ENCODE measurements around the gene RGS9.

The RGS9 gene

DNA sequence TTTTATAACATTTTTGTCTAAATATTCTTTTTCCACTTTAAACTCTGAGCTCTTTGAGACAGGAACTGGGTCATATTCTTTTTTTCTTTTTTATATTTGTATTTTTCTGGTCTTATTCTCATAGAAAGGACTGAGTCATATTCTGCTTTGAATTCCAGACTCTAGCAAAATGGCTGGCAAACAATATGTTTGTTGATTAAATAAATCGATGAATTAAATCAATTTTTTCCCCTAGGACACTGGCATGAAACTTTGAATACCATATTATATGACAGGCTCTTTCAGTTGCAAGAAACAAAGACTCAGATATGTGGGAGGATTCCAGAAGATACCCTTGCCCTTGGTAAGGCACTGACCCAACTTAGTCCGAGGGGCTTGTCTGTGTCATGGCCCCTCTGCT, 3.1 kb upstream of the RGS9 start:
- Histone ChIP-seq H3K9me3 (replicated peaks; ENCODE audit: insufficient read depth, low read length) (no peaks in the 10 kb centered on the region), H2AFZ (ENCODE audit: low read length) (no peak overlapping the region), H3K9me2 (replicated peaks; ENCODE audit: insufficient read depth, low read length) (no peaks in the 10 kb centered on the region), H3K9ac (ENCODE audit: low read length) (no peak overlapping the region), H3K27ac (ENCODE audit: low read length) (no peak overlapping the region), H4K20me1 (ENCODE audit: insufficient read depth, low read length) (no peaks in the 10 kb centered on the region), H3K4me1 (ENCODE audit: low read length) (peaks cover 6% of the 10 kb centered on the region; the same call in 1 of the 2 replicates), H3K4me2 (ENCODE audit: low read depth, low read length) (no peak overlapping the region), H3K4me3 (ENCODE audit: low read length) (no peak overlapping the region), H3K79me2 (ENCODE audit: low read length) (no peaks in the 10 kb centered on the region), H3K27me3 (replicated peaks; ENCODE audit: insufficient read depth, low read length) (0 out of 2 replicates have a peak, but pooled peaks cover 6% of the 10 kb centered on the region), H3K36me3 (replicated peaks; ENCODE audit: insufficient read depth, low read length) (no peaks in the 10 kb centered on the region), H3F3A (ENCODE audit: insufficient read depth, low read length) (peaks cover 4% of the 10 kb centered on the region; the same call in 1 of the 2 replicates)
- DNase-seq, result no peak
- TF ChIP-seq EZH2phosphoT487 (IDR thresholded peaks at IDR 0.05; ENCODE audit: low read length), result no peak
- no peak for TF ChIP-seq EZH2 (optimal IDR thresholded peaks at IDR 0.05; ENCODE audit: low read depth, low read length)
- TF ChIP-seq, protein P1, sequence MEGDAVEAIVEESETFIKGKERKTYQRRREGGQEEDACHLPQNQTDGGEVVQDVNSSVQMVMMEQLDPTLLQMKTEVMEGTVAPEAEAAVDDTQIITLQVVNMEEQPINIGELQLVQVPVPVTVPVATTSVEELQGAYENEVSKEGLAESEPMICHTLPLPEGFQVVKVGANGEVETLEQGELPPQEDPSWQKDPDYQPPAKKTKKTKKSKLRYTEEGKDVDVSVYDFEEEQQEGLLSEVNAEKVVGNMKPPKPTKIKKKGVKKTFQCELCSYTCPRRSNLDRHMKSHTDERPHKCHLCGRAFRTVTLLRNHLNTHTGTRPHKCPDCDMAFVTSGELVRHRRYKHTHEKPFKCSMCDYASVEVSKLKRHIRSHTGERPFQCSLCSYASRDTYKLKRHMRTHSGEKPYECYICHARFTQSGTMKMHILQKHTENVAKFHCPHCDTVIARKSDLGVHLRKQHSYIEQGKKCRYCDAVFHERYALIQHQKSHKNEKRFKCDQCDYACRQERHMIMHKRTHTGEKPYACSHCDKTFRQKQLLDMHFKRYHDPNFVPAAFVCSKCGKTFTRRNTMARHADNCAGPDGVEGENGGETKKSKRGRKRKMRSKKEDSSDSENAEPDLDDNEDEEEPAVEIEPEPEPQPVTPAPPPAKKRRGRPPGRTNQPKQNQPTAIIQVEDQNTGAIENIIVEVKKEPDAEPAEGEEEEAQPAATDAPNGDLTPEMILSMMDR (IDR thresholded peaks at IDR 0.05; ENCODE audit: low read length), result no peak

GRCh38 chr17:65139101-65139764, 2.1 kb downstream of the RGS9 start:
- H3K4me3 ChIP-seq (ENCODE audit: low read length), result no peak overlapping the region
- H2AFZ ChIP-seq (ENCODE audit: low read length), result no peak overlapping the region
- no peaks in the 10 kb centered on the region for H4K20me1 ChIP-seq (ENCODE audit: insufficient read depth, low read length)
- H3F3A ChIP-seq (ENCODE audit: insufficient read depth, low read length), result peaks cover 8% of the 10 kb centered on the region
- no peak for TF ChIP-seq EZH2phosphoT487 (IDR thresholded peaks at IDR 0.05; ENCODE audit: low read length)
- no peak for TF ChIP-seq EZH2 (optimal IDR thresholded peaks at IDR 0.05; ENCODE audit: low read depth, low read length)
- TF ChIP-seq, protein P1 (IDR thresholded peaks at IDR 0.05; ENCODE audit: low read length), result no peak
- no peak overlapping the region for H3K4me2 ChIP-seq (ENCODE audit: low read depth, low read length)
- no peaks in the 10 kb centered on the region for H3K36me3 ChIP-seq (replicated peaks; ENCODE audit: insufficient read depth, low read length)
- H3K9ac ChIP-seq (ENCODE audit: low read length), result no peak overlapping the region
- H3K4me1 ChIP-seq (ENCODE audit: low read length), result peaks cover 18% of the 10 kb centered on the region
- H3K27me3 ChIP-seq (replicated peaks; ENCODE audit: insufficient read depth, low read length), result 0 out of 2 replicates have a peak, but pooled peaks cover 6% of the 10 kb centered on the region
- no peaks in the 10 kb centered on the region for H3K79me2 ChIP-seq (ENCODE audit: low read length)
- no peak for DNase-seq
- no peak overlapping the region for H3K27ac ChIP-seq (ENCODE audit: low read length)
- no peaks in the 10 kb centered on the region for H3K9me2 ChIP-seq (replicated peaks; ENCODE audit: insufficient read depth, low read length)
- H3K9me3 ChIP-seq (replicated peaks; ENCODE audit: insufficient read depth, low read length), result no peaks in the 10 kb centered on the region

GRCh38 chr17:65142247-65142646, 5.1 kb downstream of the RGS9 start:
- H2AFZ ChIP-seq (ENCODE audit: low read length), result no peak overlapping the region
- H3K27ac ChIP-seq (ENCODE audit: low read length), result no peak overlapping the region
- no peak overlapping the region for H3K4me3 ChIP-seq (ENCODE audit: low read length)
- no peak overlapping the region for H3K4me2 ChIP-seq (ENCODE audit: low read depth, low read length)
- TF ChIP-seq EZH2phosphoT487 (IDR thresholded peaks at IDR 0.05; ENCODE audit: low read length) (no peak), EZH2 (optimal IDR thresholded peaks at IDR 0.05; ENCODE audit: low read depth, low read length) (no peak)
- TF ChIP-seq, protein P1 (IDR thresholded peaks at IDR 0.05; ENCODE audit: low read length), result no peak
- H3K9me3 ChIP-seq (replicated peaks; ENCODE audit: insufficient read depth, low read length), result no peaks in the 10 kb centered on the region
- H3K4me1 ChIP-seq (ENCODE audit: low read length), result peaks cover 16% of the 10 kb centered on the region
- no peaks in the 10 kb centered on the region for H3K9me2 ChIP-seq (replicated peaks; ENCODE audit: insufficient read depth, low read length)
- no peaks in the 10 kb centered on the region for H4K20me1 ChIP-seq (ENCODE audit: insufficient read depth, low read length)
- H3K9ac ChIP-seq (ENCODE audit: low read length), result no peak overlapping the region
- H3K36me3 ChIP-seq (replicated peaks; ENCODE audit: insufficient read depth, low read length), result no peaks in the 10 kb centered on the region
- H3K79me2 ChIP-seq (ENCODE audit: low read length), result no peaks in the 10 kb centered on the region
- DNase-seq, result no peak
- H3K27me3 ChIP-seq (replicated peaks; ENCODE audit: insufficient read depth, low read length), result 0 out of 2 replicates have a peak, but pooled peaks cover 6% of the 10 kb centered on the region
- peaks cover 4% of the 10 kb centered on the region for H3F3A ChIP-seq (ENCODE audit: insufficient read depth, low read length)

Measured in MM.1S (cell line).